Measurements from ENCODE around the gene PDGFRB.

- TF ChIP-seq CTCF (IDR thresholded peaks at IDR 0.05) (no peak), POLR2AphosphoS5 (IDR thresholded peaks at IDR 0.05; ENCODE audit: insufficient read depth in 1 of 2, low read depth in 1 of 2) (no peak), POLR2A (IDR thresholded peaks at IDR 0.05) (no peak)
These were observed 23.5 kb downstream of the PDGFRB start for GRCh38 chr5:150131978-150132694.

Measured in vagina (tissue), 2 donors.